OCI-LY7 (cell line): ENCODE results near the gene TNFAIP8L3.

Experiments
- EZH2phosphoT487 ChIP-seq: fragments of 200-600 bp; sonication (generic); IDR thresholded peaks from 2 replicates; pipeline ENCODE4 v1.6.1; 2018; ENCODE audit warnings: low read depth, borderline replicate concordance, mild to moderate bottlenecking, mixed run types, antibody characterized with exemption, low read length, moderate library complexity, mixed read lengths
- TF ChIP-seq, protein P1 (sequence below): fragments of 200-600 bp; sonication (generic); conservative IDR thresholded peaks from 2 replicates; pipeline ENCODE4 v1.5.1; 2014; ENCODE audit warnings: mild to moderate bottlenecking, antibody characterized with exemption, low read length, moderate library complexity, mixed read lengths

DNA sequence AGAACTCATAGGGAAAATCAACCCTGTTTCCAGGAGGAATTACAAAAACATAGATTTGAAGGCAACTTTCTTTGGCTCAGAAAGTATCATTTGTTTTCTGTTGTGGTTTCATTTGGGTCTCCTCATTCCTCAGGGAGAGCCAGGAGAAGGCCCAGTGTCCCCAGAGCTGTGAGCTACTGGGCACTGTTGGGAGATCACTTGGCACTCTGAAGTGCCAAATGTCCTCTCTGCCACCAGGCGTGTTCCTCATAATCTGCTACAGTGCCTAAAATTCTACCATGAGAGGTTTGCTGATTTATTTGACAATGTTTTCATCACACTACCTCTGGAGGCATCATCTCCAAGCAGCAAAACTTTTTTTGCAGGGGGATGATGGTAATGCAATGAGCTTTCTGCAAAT lies 17.4 kb upstream of the TNFAIP8L3 start:
- TF ChIP-seq, protein P1, sequence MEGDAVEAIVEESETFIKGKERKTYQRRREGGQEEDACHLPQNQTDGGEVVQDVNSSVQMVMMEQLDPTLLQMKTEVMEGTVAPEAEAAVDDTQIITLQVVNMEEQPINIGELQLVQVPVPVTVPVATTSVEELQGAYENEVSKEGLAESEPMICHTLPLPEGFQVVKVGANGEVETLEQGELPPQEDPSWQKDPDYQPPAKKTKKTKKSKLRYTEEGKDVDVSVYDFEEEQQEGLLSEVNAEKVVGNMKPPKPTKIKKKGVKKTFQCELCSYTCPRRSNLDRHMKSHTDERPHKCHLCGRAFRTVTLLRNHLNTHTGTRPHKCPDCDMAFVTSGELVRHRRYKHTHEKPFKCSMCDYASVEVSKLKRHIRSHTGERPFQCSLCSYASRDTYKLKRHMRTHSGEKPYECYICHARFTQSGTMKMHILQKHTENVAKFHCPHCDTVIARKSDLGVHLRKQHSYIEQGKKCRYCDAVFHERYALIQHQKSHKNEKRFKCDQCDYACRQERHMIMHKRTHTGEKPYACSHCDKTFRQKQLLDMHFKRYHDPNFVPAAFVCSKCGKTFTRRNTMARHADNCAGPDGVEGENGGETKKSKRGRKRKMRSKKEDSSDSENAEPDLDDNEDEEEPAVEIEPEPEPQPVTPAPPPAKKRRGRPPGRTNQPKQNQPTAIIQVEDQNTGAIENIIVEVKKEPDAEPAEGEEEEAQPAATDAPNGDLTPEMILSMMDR: no peak
- TF ChIP-seq EZH2phosphoT487: no peak
